Kidney glomerular epithelial cell (primary cell): Measurements from ENCODE around the gene EPHX1.
A peak's percentile ranks its signal among the peaks of the same experiment; 100 is the strongest.

Experiments used
- DNase-seq: peaks from one replicate; lab custom pipeline; 2025; lab: John Stamatoyannopoulos, UW

The EPHX1 gene

GRCh38 chr1:225842788-225843425, 33.0 kb downstream of the EPHX1 start:
- DNase-seq: no peak

GRCh38 chr1:225843426-225843795, 33.5 kb downstream of the EPHX1 start:
- no peak for DNase-seq

DNA sequence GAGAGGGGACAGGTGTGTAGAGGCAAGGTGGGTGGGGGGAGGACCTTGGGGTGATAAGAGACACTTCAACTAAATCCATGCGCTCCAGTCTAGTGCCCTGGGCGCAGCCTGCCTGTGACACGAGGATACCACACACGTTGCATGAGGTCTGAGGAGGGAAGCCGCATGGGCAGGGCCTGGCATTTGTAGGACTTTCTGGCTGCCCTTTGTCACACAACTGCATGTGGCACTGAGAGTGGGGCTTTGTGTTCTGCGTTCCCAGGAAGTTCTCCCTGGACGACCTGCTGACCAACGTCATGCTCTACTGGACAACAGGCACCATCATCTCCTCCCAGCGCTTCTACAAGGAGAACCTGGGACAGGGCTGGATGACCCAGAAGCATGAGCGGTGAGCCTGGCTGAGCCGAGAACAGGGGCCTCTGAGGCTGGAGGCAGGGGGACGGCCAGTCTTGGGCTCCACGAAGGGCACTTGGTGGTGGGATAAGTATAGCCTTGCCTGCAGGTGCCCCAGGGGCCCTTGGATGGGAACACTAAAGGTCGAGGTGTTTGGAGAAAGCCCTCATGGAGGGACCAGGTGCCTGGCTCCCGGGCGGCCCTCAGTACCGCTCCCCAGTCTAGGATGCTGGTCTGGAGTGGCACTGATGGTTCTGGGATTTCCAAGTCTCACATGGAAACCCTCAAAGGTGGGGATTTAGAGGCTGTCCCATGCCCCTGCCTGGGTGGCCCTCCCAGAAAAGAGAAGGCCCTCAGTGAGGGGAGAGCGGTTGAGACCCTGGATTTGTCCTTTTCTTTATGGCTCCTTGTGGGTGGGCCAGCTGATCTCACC, 34.5 kb downstream of the EPHX1 start:
- no peak for DNase-seq

DNA sequence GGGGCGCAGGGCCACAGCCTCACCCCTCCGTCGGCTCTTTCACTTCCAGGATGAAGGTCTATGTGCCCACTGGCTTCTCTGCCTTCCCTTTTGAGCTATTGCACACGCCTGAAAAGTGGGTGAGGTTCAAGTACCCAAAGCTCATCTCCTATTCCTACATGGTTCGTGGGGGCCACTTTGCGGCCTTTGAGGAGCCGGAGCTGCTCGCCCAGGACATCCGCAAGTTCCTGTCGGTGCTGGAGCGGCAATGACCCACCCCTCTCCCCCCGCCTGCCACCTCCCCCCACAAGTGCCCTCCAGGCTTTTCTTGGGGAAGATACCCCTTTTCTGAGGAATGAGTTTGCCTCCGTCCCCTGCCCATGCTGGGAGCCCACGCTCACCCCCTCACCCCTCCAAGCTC, 35.2 kb downstream of the EPHX1 start:
- no peak for DNase-seq

DNA sequence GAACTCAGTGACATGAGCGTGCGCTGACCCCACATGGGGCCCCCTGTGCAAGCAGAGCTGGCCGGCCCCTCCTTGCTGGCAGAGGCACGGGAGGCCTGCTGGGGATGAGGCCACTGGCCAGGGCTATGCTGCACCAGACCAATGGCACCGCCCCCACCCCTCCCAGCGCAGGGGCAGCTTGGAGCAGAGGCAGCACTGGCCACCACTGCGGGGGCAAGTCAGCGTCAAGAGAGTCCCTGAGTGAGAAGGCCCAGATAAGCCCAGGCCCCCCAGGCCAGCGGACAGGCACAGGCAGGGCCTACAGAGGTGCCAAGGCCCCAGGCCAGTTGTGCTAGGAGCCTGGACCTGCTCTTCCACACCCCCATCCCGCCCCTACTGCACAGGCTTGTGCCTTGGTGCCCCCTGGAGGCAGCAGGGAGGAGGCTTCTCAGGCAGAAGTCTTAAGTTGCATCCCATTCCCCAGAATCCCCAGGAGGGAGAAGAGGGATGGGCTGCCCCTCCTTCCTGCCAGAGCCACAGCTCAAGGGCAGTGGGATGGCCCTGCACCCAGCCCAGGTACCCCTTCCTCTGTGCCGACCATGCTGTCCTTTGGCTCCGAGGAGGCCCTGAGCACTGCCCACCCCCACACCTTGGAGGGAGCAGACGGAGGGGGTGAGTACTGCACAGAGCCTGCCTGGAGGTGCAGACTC, 35.8 kb downstream of the EPHX1 start:
- peak; percentile 21 for DNase-seq

- DNase-seq: no peak
Observed at GRCh38 chr1:225846331-225847310, 36.7 kb downstream of the EPHX1 start.

- no peak for DNase-seq
Observed at GRCh38 chr1:225847610-225848009, 37.7 kb downstream of the EPHX1 start.

GRCh38 chr1:225848030-225848955, 38.4 kb downstream of the EPHX1 start:
- DNase-seq: no peak

DNA sequence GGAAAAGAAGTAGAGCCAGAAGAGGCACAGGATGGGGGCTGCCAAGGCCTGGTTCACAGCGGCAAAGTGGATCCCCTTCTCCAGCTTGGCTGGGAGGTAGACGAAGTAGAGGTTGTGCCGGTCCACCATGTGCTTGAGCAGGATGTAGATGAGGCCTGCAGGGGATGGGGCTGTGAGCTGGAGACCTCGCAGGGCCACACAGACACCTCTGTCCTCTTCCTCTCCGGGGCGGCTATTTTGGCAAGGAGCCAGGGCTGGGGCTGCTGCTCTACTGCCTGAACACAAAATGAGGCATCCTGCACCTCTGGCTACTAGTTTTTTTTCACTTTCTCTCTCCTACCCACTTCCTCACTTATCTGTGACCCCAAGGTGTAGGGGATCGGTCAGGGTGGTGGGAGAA, 40.0 kb downstream of the EPHX1 start:
- DNase-seq: no peak

GRCh38 chr1:225850370-225850769, 40.4 kb downstream of the EPHX1 start:
- DNase-seq: no peak

- no peak for DNase-seq
Observed at GRCh38 chr1:225851805-225852204, 41.9 kb downstream of the EPHX1 start.

DNA sequence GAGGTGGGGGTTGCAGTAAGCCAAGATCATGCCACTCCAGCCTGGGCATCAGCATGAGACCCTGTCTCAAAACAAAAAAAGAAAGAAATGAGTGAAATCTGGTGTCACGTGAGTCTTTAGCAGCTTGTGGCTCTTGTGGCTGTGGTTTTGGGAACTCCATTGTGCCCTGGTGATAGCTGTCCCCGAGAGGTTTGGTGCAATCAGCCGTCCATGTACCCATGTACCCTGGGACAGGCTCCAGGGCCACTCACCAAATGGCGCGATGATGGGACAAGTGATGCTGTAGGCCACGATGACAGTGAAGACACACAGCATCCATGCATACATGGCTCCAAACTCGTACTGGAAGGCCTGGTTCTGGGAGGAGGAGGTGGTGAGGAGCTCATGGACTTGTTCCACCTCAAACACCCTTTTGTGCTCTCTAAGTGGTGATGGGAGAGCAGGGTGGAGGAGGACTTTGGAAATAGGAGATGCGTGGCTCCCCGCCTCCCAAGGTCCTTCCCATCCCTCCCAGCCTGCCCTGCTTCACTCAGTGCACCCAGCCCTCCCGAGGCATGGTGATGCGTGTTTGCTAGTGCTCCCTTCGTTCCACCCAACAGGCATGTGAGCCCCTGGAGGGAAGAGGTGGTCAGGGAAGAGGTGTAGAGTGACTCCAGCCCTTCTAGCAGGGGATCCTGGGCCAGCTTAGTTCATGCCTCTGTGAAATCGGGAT, 42.6 kb downstream of the EPHX1 start:
- DNase-seq: no peak

GRCh38 chr1:225853441-225853840, 43.5 kb downstream of the EPHX1 start:
- DNase-seq: no peak

DNA sequence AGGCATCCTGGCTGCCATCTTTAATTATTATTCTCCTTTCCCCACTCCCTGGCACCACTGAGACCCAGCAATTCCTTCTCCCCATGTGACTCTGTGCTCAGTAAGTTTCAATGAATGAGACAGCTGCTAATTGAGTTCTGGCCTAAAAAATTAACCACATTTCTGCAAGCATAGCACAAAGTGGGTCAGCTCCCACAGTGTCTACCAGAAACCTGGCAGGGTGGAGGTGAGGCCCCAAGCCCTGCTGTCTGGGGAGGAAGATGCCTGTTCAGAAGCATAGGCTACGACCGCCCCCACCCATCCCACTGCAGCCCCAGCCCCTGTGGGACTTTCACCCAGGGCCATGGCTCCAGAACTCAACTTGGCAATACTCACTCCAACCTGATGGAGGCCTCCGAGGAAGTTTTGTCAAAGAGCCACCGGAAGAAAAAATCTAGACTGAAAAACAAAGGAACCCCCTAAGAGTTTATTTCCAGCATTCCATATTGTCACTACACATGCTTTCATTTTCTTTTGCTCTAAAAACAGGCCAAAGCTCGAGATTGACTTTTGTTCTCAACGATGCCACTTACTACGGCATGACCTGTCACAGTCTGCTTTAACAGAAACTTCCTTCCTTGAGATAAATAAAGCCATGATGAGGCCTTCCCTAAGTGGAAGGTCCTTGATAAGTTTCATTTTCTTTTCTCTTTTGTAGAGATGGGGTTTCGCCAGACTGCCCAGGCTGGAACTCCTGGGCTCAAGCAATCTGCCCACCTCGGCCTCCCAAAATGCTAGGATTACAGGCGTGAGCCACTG, 45.8 kb downstream of the EPHX1 start:
- no peak for DNase-seq

DNA sequence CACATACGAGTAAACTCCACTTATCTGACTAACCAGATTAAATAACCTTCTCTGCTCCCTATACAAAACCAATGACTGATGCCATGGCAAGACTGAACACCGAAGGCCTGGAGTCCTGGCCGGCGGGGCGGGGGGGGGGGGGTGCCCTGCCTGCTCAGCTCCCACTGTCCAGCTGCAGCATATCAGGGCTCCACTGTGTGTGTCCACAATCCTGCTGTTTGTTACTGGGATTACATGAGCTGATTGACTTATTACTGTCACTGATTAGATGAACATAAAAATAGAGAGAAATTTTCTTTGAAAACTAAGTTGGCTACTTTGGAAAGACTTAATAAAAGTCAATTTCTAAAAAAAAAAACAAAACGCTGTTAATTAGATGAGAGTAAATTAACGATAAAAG, 47.3 kb downstream of the EPHX1 start:
- no peak for DNase-seq

DNA sequence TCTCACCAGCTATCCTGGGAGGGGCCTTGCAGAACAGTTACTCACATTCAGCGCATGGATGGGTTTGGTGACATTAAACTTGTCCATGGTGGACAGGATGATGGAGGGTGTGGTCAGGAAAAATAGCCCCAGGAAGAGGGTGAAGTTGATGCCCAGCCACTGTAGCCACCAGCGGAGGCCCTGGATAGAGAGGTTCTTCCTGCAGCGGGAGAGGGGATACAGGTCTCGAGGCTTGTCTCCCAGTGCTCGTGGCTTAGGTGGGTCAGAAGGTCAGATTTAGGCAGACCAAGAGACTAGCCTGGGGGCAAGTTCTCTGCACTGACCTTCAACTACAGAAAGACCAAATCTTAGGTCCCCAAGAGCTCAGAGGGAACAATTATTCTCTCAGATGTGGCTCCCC, 49.2 kb downstream of the EPHX1 start:
- no peak for DNase-seq

GRCh38 chr1:225860107-225860506, 50.2 kb downstream of the EPHX1 start:
- DNase-seq: no peak

- DNase-seq: no peak
Observed at GRCh38 chr1:225860876-225861441, 51.0 kb downstream of the EPHX1 start.
